HepG2 (cell line): Measurements from ENCODE around the gene VWA3B.

ENCODE experiments used
- CEBPB ChIP-seq: IDR thresholded peaks from 2 replicates; pipeline ENCODE4 v1.6.1; 2011; ENCODE audit warnings: low read depth, low read length, improper control_type of control experiment, borderline replicate concordance
- CHD2 ChIP-seq: IDR thresholded peaks from 2 replicates; pipeline ENCODE4 v1.6.1; 2011; ENCODE audit warnings: low read depth, low read length, improper control_type of control experiment
- ESRRA ChIP-seq: sonication (generic); formaldehyde crosslinking; IDR thresholded peaks from 2 replicates; pipeline ENCODE4 v1.5.1; 2020; ENCODE audit warnings: mild to moderate bottlenecking, low read depth, missing genetic modification reagents
- MAX ChIP-seq: IDR thresholded peaks from 2 replicates; pipeline ENCODE4 v1.6.1; 2012; ENCODE audit warnings: inconsistent platforms
- MXI1 ChIP-seq: IDR thresholded peaks from 3 replicates; pipeline ENCODE4 v1.6.1; 2012; ENCODE audit warnings: low read depth, low read length, inconsistent platforms, borderline replicate concordance
- PBX3 ChIP-seq: sonication (generic); formaldehyde crosslinking; IDR thresholded peaks from 2 replicates; pipeline ENCODE4 v1.8.1; 2023; ENCODE audit warnings: missing genetic modification reagents, inconsistent platforms, borderline replicate concordance
- SMARCE1 ChIP-seq: fragments of 450-650 bp; IDR thresholded peaks from 2 replicates; pipeline ENCODE4 v1.6.1; 2017; ENCODE audit warnings: borderline replicate concordance
- TAF1 ChIP-seq: sonication (generic); formaldehyde crosslinking; IDR thresholded peaks from 2 replicates; pipeline ENCODE4 v1.4.0; 2020; ENCODE audit warnings: missing genetic modification reagents
- ZBTB43 ChIP-seq: sonication (generic); formaldehyde crosslinking; conservative IDR thresholded peaks from 2 replicates; pipeline ENCODE4 v1.4.0; 2020; ENCODE audit warnings: missing genetic modification reagents
- ZNF383 ChIP-seq: sonication (generic); formaldehyde crosslinking; IDR thresholded peaks from 2 replicates; pipeline ENCODE4 v1.4.0; 2020; ENCODE audit warnings: missing genetic modification reagents, mild to moderate bottlenecking, borderline replicate concordance
- ZNF780A ChIP-seq: sonication (generic); formaldehyde crosslinking; IDR thresholded peaks from 2 replicates; pipeline ENCODE4 v1.8.0; 2022; ENCODE audit warnings: mild to moderate bottlenecking, missing genetic modification reagents, moderate library complexity
- ZNF800 ChIP-seq: sonication (generic); formaldehyde crosslinking; IDR thresholded peaks from 2 replicates; pipeline ENCODE4 v1.4.0; 2020; ENCODE audit warnings: missing genetic modification reagents

- TF ChIP-seq ZNF800 (CRISPR knock-in tag) (no peak), CEBPB (no peak), CHD2 (no peak), ZNF383 (CRISPR knock-in tag) (no peak), SMARCE1 (no peak), TAF1 (no peak), ZBTB43 (CRISPR knock-in tag) (no peak), MXI1 (no peak), ESRRA (CRISPR knock-in tag) (no peak), PBX3 (CRISPR knock-in tag) (no peak), MAX (no peak), ZNF780A (CRISPR knock-in tag) (no peak)
These were observed 223.0 kb downstream of the VWA3B start for GRCh38 chr2:98310010-98310409.
